ENCODE results near the gene FAF1. TPM values are rescaled to one million over a fixed set of nuclear protein-coding genes. Genes with fewer than 3 reads are reported as not detected.

FAF1 gene
- total RNA-seq, 2 donors from 2014 or later, result 25.5 to 68.6 TPM

GRCh38 chr1:50422946-50423669 lies 537.0 kb downstream of the FAF1 start, which contains the start of gene DMRTA2:
Gene DMRTA2, minus strand, starts transcription at chr1:50423443. Its CDS starts 1,907 bp downstream, at chr1:50421536.
- peaks cover 17 to 76% of the 10 kb centered on the region in 2 donors for H3K4me1 ChIP-seq (ENCODE audit: control insufficient read depth in 1 of 2, low read depth in 2 of 2)
- peaks cover 79% of the 10 kb centered on the region for H3K27me3 ChIP-seq (replicated peaks; ENCODE audit: insufficient read depth)
- TF ChIP-seq CTCF (IDR thresholded peaks at IDR 0.05), result no peak
- H3K4me3 ChIP-seq, result peak within 1 kb of the TSS; percentile 65
- no peaks in the 10 kb centered on the region for H3K36me3 ChIP-seq
- ATAC-seq (ENCODE audit: insufficient number of reproducible peaks, low FRiP score, low read depth) (no peak), DNase-seq (ENCODE audit: low spot score) (no peak)
- H3K9me3 ChIP-seq, result no peaks in the 10 kb centered on the region
- H3K27ac ChIP-seq, result no peak within 1 kb of the TSS

GRCh38 chr1:50422675-50422945 lies 537.5 kb downstream of the FAF1 start:
- Histone ChIP-seq H3K27ac (no peak overlapping the region), H3K27me3 (replicated peaks; ENCODE audit: insufficient read depth) (peaks cover 78% of the 10 kb centered on the region), H3K9me3 (no peaks in the 10 kb centered on the region), H3K4me1 (ENCODE audit: control insufficient read depth in 1 of 2, low read depth in 2 of 2) (peaks cover 17 to 74% of the 10 kb centered on the region in 2 donors), H3K4me3 (peak overlapping the region; percentile 65), H3K36me3 (no peaks in the 10 kb centered on the region)
- TF ChIP-seq CTCF (IDR thresholded peaks at IDR 0.05), result no peak
- no peak for ATAC-seq (ENCODE audit: insufficient number of reproducible peaks, low FRiP score, low read depth)
- DNase-seq (ENCODE audit: low spot score), result no peak

- peaks cover 78% of the 10 kb centered on the region for H3K27me3 ChIP-seq (replicated peaks; ENCODE audit: insufficient read depth)
- no peaks in the 10 kb centered on the region for H3K9me3 ChIP-seq
- no peak for DNase-seq (ENCODE audit: low spot score)
- no peak for ATAC-seq (ENCODE audit: insufficient number of reproducible peaks, low FRiP score, low read depth)
- no peaks in the 10 kb centered on the region for H3K36me3 ChIP-seq
- TF ChIP-seq CTCF (IDR thresholded peaks at IDR 0.05), result no peak
- H3K4me3 ChIP-seq, result no peak overlapping the region
- no peak overlapping the region for H3K27ac ChIP-seq
- H3K4me1 ChIP-seq (ENCODE audit: control insufficient read depth in 1 of 2, low read depth in 2 of 2), result peaks cover 22 to 74% of the 10 kb centered on the region in 2 donors
These were observed 538.0 kb downstream of the FAF1 start for GRCh38 chr1:50421768-50422674.

- DNase-seq (ENCODE audit: low spot score), result no peak
- H3K36me3 ChIP-seq, result no peaks in the 10 kb centered on the region
- ATAC-seq (ENCODE audit: insufficient number of reproducible peaks, low FRiP score, low read depth), result no peak
- H3K9me3 ChIP-seq, result no peaks in the 10 kb centered on the region
- peaks cover 28 to 75% of the 10 kb centered on the region in 2 donors for H3K4me1 ChIP-seq (ENCODE audit: control insufficient read depth in 1 of 2, low read depth in 2 of 2)
- no peak overlapping the region for H3K27ac ChIP-seq
- H3K4me3 ChIP-seq, result no peak overlapping the region
- no peak for TF ChIP-seq CTCF (IDR thresholded peaks at IDR 0.05)
- H3K27me3 ChIP-seq (replicated peaks; ENCODE audit: insufficient read depth), result peaks cover 78% of the 10 kb centered on the region
These were observed 538.7 kb downstream of the FAF1 start for GRCh38 chr1:50421366-50421748.

- H3K27ac ChIP-seq, result no peak overlapping the region
- DNase-seq (ENCODE audit: low spot score), result no peak
- H3K27me3 ChIP-seq (replicated peaks; ENCODE audit: insufficient read depth), result peaks cover 73% of the 10 kb centered on the region
- ATAC-seq (ENCODE audit: insufficient number of reproducible peaks, low FRiP score, low read depth), result no peak
- no peak overlapping the region for H3K4me3 ChIP-seq
- peaks cover 30 to 80% of the 10 kb centered on the region in 2 donors for H3K4me1 ChIP-seq (ENCODE audit: control insufficient read depth in 1 of 2, low read depth in 2 of 2)
- no peaks in the 10 kb centered on the region for H3K36me3 ChIP-seq
- no peaks in the 10 kb centered on the region for H3K9me3 ChIP-seq
- TF ChIP-seq CTCF (IDR thresholded peaks at IDR 0.05), result no peak
These were observed 539.2 kb downstream of the FAF1 start for GRCh38 chr1:50420689-50421365.

All from thoracic aorta (tissue), 2 donors.